GM12878 (cell line): ENCODE data around the gene RAB22A. TPM values are rescaled to one million over a fixed set of nuclear protein-coding genes. Genes with fewer than 3 reads are reported as not detected.
A peak's percentile ranks its signal among the peaks of the same experiment; 100 is the strongest.

Experiments
- ATAC-seq: fragments of 200-7000 bp; cut with Tn5 transposase; 3 replicates; pipeline ENCODE4 v1.9.1; 2020; ENCODE audit warnings: mild to moderate bottlenecking, moderate library complexity
- BruUV-seq: library from RNA; stranded (reverse); fragments of 400-500 nt; replicated peaks from 2 replicates; lab custom pipeline; 2021; lab: Mats Ljungman, UMichigan
- CTCF ChIA-PET: fragments of 300-600 bp; sonication (Branson Sonifier 250); formaldehyde crosslinking; extraction: SDS; loops from one replicate; lab custom pipeline; 2021; ENCODE audit warnings: inconsistent platforms; lab: Yijun Ruan, JAX
- POLR2A ChIA-PET: fragments of 350-600 bp; formaldehyde crosslinking; extraction: SDS; loops from one replicate; lab custom pipeline; 2021; ENCODE audit warnings: inconsistent platforms; lab: Charles Lee
- RAD21 ChIA-PET: fragments of 300-600 bp; sonication (Branson Sonifier 250); formaldehyde crosslinking; loops from one replicate; lab custom pipeline; 2023; ENCODE audit warnings: antibody characterized with exemption; ENCODE audit not compliant: unreplicated experiment; lab: Charles Lee
- SMC1A ChIA-PET: fragments of 300-600 bp; sonication (Branson Sonifier 250); formaldehyde crosslinking; loops from one replicate; lab custom pipeline; 2023; ENCODE audit not compliant: unreplicated experiment, uncharacterized antibody; lab: Charles Lee
- DNase-seq: peaks from one replicate; pipeline ENCODE4 v3.0.0-alpha.2; 2011; ENCODE audit warnings: low read depth, low spot score
- FAIRE-seq: peaks from 3 replicates; lab custom pipeline; 2011; peaks lifted over from hg19 to GRCh38; lab: Jason Lieb, UNC
- H2AFZ ChIP-seq: 2 replicates; pipeline ENCODE4 v1.6.0; 2011; ENCODE audit warnings: low read depth, low read length, control low read depth; ENCODE audit not compliant: control insufficient read depth
- H3K27ac ChIP-seq: 2 replicates; pipeline ENCODE4 v1.5.1; 2011; ENCODE audit warnings: control low read depth; ENCODE audit not compliant: control insufficient read depth, insufficient read depth
- H3K27me3 ChIP-seq, 2 experiments: replicated peaks in 1 of 2; 2 replicates each; pipeline versions ENCODE4 v1.6.0 to v1.6.1; 2011; ENCODE audit warnings: low read length in 1 of 2; ENCODE audit not compliant: control insufficient read depth in 2 of 2, insufficient read depth in 2 of 2
- H3K36me3 ChIP-seq, 2 experiments: 2 replicates each; pipeline ENCODE4 v1.5.1; 2011; ENCODE audit warnings: low read length in 1 of 2; ENCODE audit not compliant: control insufficient read depth in 2 of 2, insufficient read depth in 2 of 2
- H3K4me1 ChIP-seq: 2 replicates; pipeline ENCODE4 v1.6.1; 2011; ENCODE audit warnings: mild to moderate bottlenecking, low read length, moderate library complexity, mixed read lengths; ENCODE audit not compliant: control insufficient read depth, insufficient read depth
- H3K4me2 ChIP-seq: 2 replicates; pipeline ENCODE4 v1.6.0; 2011; ENCODE audit warnings: control low read depth; ENCODE audit not compliant: control insufficient read depth, insufficient read depth
- H3K4me3 ChIP-seq: fragments of 200-600 bp; sonication (generic); 2 replicates; pipeline ENCODE4 v1.5.1; 2016
- H3K79me2 ChIP-seq: 2 replicates; pipeline ENCODE4 v1.6.0; 2011; ENCODE audit warnings: low read length; ENCODE audit not compliant: control insufficient read depth, insufficient read depth
- H3K9ac ChIP-seq: 2 replicates; pipeline ENCODE4 v1.8.0; 2011; ENCODE audit warnings: low read length, control low read depth, mixed read lengths; ENCODE audit not compliant: control insufficient read depth, insufficient read depth
- H3K9me3 ChIP-seq: replicated peaks from 3 replicates; pipeline ENCODE4 v1.5.1; 2011; ENCODE audit warnings: mild to moderate bottlenecking, low read length; ENCODE audit not compliant: control insufficient read depth, insufficient read depth
- H4K20me1 ChIP-seq: 2 replicates; pipeline ENCODE4 v1.6.0; 2011; ENCODE audit not compliant: control insufficient read depth, insufficient read depth
- BACH1 ChIP-seq: fragments of 450-650 bp; IDR thresholded peaks from 2 replicates; pipeline ENCODE4 v1.6.1; 2017; ENCODE audit warnings: mild to moderate bottlenecking, borderline replicate concordance
- BMI1 ChIP-seq: fragments of 450-650 bp; IDR thresholded peaks from 2 replicates; pipeline ENCODE4 v1.6.1; 2016; ENCODE audit warnings: mild to moderate bottlenecking, moderate library complexity, borderline replicate concordance
- DPF2 ChIP-seq: fragments of 450-650 bp; IDR thresholded peaks from 2 replicates; pipeline ENCODE4 v1.6.1; 2017; ENCODE audit warnings: mild to moderate bottlenecking
- FOXM1 ChIP-seq: IDR thresholded peaks from 2 replicates; pipeline ENCODE4 v1.6.1; 2012; ENCODE audit warnings: low read depth, mild to moderate bottlenecking, inconsistent platforms, low read length, moderate library complexity
- MYC ChIP-seq: IDR thresholded peaks from 2 replicates; pipeline ENCODE4 v1.6.1; 2011; ENCODE audit warnings: mild to moderate bottlenecking, low read length, moderate library complexity, inconsistent platforms; ENCODE audit not compliant: insufficient read depth, insufficient replicate concordance, insufficient read length, severe bottlenecking
- POLR2A ChIP-seq: IDR thresholded peaks from 2 replicates; pipeline ENCODE4 v1.6.1; 2011; ENCODE audit warnings: low read depth, mild to moderate bottlenecking, low read length
- RAD21 ChIP-seq: IDR thresholded peaks from 2 replicates; pipeline ENCODE4 v1.6.1; 2011; ENCODE audit warnings: mild to moderate bottlenecking, low read depth, low read length, moderate library complexity; ENCODE audit not compliant: insufficient read depth
- RB1 ChIP-seq: fragments of 450-650 bp; formaldehyde crosslinking; IDR thresholded peaks from 2 replicates; pipeline ENCODE4 v1.6.1; 2017; ENCODE audit warnings: mild to moderate bottlenecking, borderline replicate concordance
- SIX5 ChIP-seq: IDR thresholded peaks from 2 replicates; pipeline ENCODE4 v1.6.1; 2011; ENCODE audit warnings: mild to moderate bottlenecking, low read depth, low read length, moderate library complexity; ENCODE audit not compliant: severe bottlenecking
- SMAD5 ChIP-seq: IDR thresholded peaks from 2 replicates; pipeline ENCODE4 v1.6.1; 2016; ENCODE audit warnings: antibody characterized with exemption, low read depth
- ZBTB33 ChIP-seq: fragments of 450-650 bp; IDR thresholded peaks from 2 replicates; pipeline ENCODE4 v1.6.1; 2017; ENCODE audit warnings: mild to moderate bottlenecking
- WGBS: methylation state at CpG from one replicate; pipeline ENCODE4 v1.1.6; 2016; ENCODE audit warnings: low lambda C conversion rate; ENCODE audit not compliant: insufficient replicate concordance, insufficient coverage; ENCODE audit errors: missing lambda C conversion rate; 5-methylcytosine and 5-hydroxymethylcytosine counted together
- in situ Hi-C: fragments of 300-500 bp; cut with MboI; formaldehyde crosslinking; loops from 9 replicates; pipeline ENCODE4 v1.14.3; 2018; ENCODE audit warnings: mixed read lengths
- intact Hi-C: fragments of 100-400 bp; cut with micrococcal nuclease; formaldehyde crosslinking; loops from one replicate; pipeline ENCODE4 v1.14.2; 2022; ENCODE audit not compliant: unreplicated experiment
- polyA plus RNA-seq, 11 experiments: library from polyadenylated mRNA; depleted of rRNA in 4 of 11; unstranded in 6 of 11; stranded (reverse) in 5 of 11; fragments of >200 nt; fragmentation: Nextera tagmentation in 4 of 11; fragmentation: Illumina TruSeq in 1 of 11; extraction: Ambion mirVana in 4 of 11; extraction: Trizol in 1 of 11; gene quantifications; 1 replicate in 1 of 11; 2 replicates in 10 of 11; pipeline versions ENCODE4 v1.2.1 to v1.2.3, GENCODE V29; 2011 to 2016; ENCODE audit warnings: inconsistent platforms in 2 of 11, missing spikeins in 2 of 11, low read depth in 1 of 11
- total RNA-seq, 4 experiments: library from RNA; depleted of rRNA in 3 of 4; stranded (reverse); fragments of >200 nt in 3 of 4; fragmentation: Illumina TruSeq in 1 of 4; extraction: Trizol in 1 of 4; gene quantifications; 2 replicates each; pipeline versions ENCODE4 v1.2.1 to v1.2.3, GENCODE V29; 2013 to 2021
- TF ChIP-seq, protein P1 (sequence below): fragments of 450-650 bp; IDR thresholded peaks from 2 replicates; pipeline ENCODE4 v1.6.1; 2014; ENCODE audit warnings: mild to moderate bottlenecking
- TF ChIP-seq, protein P2 (sequence below): IDR thresholded peaks from 2 replicates; pipeline ENCODE4 v1.6.1; 2012; ENCODE audit warnings: improper control_type of control experiment, low read depth, low read length; ENCODE audit not compliant: insufficient replicate concordance

Gene RAB22A
- total and polyA plus RNA-seq, 10 of the 15 experiments (the other 5 are each of a cell fraction or from before 2014, with no cell fraction given): 2.7 to 12.0 (median 10.0) TPM

- Histone ChIP-seq H3K9ac (no peak overlapping the region), H3K4me1 (peaks cover 16% of the 10 kb centered on the region; the same call in 1 of the 2 replicates), H3K27me3 (no peaks in the 10 kb centered on the region), H3K9me3 (no peaks in the 10 kb centered on the region), H3K4me3 (no peak overlapping the region), H3K27ac (peak overlapping the region; percentile 3; the same call in 1 of the 2 replicates)
- no peak for TF ChIP-seq SIX5
- no peak for TF ChIP-seq DPF2
- no peak for TF ChIP-seq RAD21
- no peak for TF ChIP-seq FOXM1
- TF ChIP-seq, protein P1, sequence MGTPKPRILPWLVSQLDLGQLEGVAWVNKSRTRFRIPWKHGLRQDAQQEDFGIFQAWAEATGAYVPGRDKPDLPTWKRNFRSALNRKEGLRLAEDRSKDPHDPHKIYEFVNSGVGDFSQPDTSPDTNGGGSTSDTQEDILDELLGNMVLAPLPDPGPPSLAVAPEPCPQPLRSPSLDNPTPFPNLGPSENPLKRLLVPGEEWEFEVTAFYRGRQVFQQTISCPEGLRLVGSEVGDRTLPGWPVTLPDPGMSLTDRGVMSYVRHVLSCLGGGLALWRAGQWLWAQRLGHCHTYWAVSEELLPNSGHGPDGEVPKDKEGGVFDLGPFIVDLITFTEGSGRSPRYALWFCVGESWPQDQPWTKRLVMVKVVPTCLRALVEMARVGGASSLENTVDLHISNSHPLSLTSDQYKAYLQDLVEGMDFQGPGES: no peak
- no peak for TF ChIP-seq SMAD5
- no peak for TF ChIP-seq POLR2A
- TF ChIP-seq BACH1: no peak
- TF ChIP-seq MYC: no peak
- TF ChIP-seq ZBTB33: no peak
- TF ChIP-seq, protein P2, sequence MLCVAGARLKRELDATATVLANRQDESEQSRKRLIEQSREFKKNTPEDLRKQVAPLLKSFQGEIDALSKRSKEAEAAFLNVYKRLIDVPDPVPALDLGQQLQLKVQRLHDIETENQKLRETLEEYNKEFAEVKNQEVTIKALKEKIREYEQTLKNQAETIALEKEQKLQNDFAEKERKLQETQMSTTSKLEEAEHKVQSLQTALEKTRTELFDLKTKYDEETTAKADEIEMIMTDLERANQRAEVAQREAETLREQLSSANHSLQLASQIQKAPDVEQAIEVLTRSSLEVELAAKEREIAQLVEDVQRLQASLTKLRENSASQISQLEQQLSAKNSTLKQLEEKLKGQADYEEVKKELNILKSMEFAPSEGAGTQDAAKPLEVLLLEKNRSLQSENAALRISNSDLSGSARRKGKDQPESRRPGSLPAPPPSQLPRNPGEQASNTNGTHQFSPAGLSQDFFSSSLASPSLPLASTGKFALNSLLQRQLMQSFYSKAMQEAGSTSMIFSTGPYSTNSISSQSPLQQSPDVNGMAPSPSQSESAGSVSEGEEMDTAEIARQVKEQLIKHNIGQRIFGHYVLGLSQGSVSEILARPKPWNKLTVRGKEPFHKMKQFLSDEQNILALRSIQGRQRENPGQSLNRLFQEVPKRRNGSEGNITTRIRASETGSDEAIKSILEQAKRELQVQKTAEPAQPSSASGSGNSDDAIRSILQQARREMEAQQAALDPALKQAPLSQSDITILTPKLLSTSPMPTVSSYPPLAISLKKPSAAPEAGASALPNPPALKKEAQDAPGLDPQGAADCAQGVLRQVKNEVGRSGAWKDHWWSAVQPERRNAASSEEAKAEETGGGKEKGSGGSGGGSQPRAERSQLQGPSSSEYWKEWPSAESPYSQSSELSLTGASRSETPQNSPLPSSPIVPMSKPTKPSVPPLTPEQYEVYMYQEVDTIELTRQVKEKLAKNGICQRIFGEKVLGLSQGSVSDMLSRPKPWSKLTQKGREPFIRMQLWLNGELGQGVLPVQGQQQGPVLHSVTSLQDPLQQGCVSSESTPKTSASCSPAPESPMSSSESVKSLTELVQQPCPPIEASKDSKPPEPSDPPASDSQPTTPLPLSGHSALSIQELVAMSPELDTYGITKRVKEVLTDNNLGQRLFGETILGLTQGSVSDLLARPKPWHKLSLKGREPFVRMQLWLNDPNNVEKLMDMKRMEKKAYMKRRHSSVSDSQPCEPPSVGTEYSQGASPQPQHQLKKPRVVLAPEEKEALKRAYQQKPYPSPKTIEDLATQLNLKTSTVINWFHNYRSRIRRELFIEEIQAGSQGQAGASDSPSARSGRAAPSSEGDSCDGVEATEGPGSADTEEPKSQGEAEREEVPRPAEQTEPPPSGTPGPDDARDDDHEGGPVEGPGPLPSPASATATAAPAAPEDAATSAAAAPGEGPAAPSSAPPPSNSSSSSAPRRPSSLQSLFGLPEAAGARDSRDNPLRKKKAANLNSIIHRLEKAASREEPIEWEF: no peak
- TF ChIP-seq BMI1: no peak
- TF ChIP-seq RB1: no peak
- TF ChIP-seq, all 136 proteins: peak for 0
- intact Hi-C loops (loop anchor here (5.0 to 10.0 kb wide), 3 partner anchors 80 to 348 kb away; partner anchors contain the start of genes STX16 and VAPB), in situ Hi-C loops (no loop called here)
- SMC1A ChIA-PET: interaction anchor here (0.8 to 1.8 kb wide), 7 partner anchors 9 to 344 kb away, joined by 3 to 6 read pairs (median 3); partner anchors contain the start of gene STX16
- Histone ChIP-seq H4K20me1 (no peaks in the 10 kb centered on the region), H3K79me2 (peaks cover 24% of the 10 kb centered on the region), H3K36me3 (no peaks in the 10 kb centered on the region), H3K4me2 (peak overlapping the region; percentile 67), H2AFZ (peak overlapping the region; percentile 3; the same call in 1 of the 2 replicates)
- FAIRE-seq (no peak), DNase-seq (no peak), ATAC-seq (no peak)
- no TSS peak for BruUV-seq
- POLR2A ChIA-PET: interaction anchor here (1.5 to 2.1 kb wide), 2 partner anchors 82 to 146 kb away, joined by 4 to 8 read pairs; partner anchors contain the start of gene VAPB
- 79% methylated on average over 7 of the region's 7 CpGs for WGBS
- RAD21 ChIA-PET: interaction anchor here (0.6 to 1.7 kb wide), 2 partner anchors 152 to 808 kb away, joined by 3 to 4 read pairs; no protein-coding TSS in a partner anchor
- CTCF ChIA-PET: interaction anchor here (3.0 kb wide), 1 partner anchor 140 kb away, joined by 12 read pairs; no protein-coding TSS in a partner anchor
These were observed 2.2 kb upstream of the RAB22A start for GRCh38 chr20:58307270-58307669.
